Stimulated activated CD4-positive, alpha-beta T cell treated with anti-CD3 and anti-CD28 coated beads, Interleukin-12 subunit alpha, Interleukin-12 subunit beta, amount 100 ng/mL, for 4 hours (primary cell): Measurements from ENCODE around the gene CACNA1C.
"Not testable (repeated sequence)": the region's sequence is repeated elsewhere in the genome, so short reads cannot be mapped to it uniquely, and the experiment has no call there.

ENCODE experiments used
- DNase-seq: peaks from one replicate; pipeline ENCODE4 v3.0.0-alpha.2; 2020

The CACNA1C gene

GRCh38 chr12:2467447-2468195, 414.8 kb downstream of the CACNA1C start:
- no peak for DNase-seq

DNA sequence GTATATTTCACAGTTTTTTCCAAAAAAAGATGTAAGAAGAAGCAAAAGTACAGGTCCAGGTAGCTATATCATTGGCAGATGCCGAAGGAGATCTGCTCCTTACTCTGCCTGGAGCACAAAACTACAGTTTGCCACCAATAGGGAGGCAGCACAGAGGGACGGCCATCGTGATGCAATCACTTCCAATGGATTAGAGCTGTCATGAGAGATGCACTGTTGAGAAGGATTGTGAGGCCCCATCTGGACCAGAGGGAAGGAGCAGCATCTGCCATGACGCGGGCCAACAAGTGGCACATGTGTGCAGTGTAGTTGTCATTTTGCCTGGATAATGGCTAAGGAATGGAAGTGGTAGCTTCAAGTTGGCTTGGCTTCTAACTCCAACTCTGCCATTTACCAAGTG, 423.2 kb downstream of the CACNA1C start:
- no peak for DNase-seq

DNA sequence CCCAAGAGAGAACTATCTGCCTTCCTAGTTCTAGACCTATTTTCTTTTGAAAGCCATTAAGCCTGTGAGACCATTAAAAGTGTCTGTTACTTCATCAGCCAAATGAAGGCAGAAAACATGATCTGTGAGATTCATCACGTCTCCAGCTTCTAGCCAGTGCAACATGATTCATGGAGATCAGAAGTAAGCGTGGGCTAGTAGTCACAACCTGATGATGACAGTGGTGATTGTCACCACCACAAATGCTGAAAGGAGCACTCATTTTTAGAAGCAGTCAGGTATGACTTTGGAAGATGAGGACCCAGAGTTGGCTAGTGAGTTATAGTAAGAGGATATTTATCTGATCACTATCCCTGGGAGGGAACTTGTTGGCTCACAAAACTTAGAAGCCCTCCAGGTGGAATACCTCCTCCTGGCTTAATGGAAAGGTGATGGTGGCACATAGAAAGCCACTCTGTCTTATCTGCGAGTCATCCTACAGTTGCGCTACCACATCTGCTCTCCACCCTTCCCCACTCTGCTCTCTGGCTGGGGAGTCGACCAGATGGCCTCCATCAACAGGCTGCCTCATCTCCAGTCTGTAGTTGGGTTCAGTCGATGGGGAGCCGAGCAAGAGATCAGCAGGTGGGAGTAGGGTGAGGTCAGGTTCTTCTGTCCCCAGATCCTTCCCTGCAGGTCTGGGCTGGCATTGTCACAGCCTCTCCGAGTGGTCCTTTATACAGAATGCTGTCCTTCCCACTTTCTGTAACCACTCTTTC, 424.4 kb downstream of the CACNA1C start:
- no peak for DNase-seq

GRCh38 chr12:2479851-2480535, 427.2 kb downstream of the CACNA1C start:
- no peak for DNase-seq

GRCh38 chr12:2481346-2481745, 428.6 kb downstream of the CACNA1C start:
- no peak for DNase-seq

GRCh38 chr12:2481951-2482350, 429.2 kb downstream of the CACNA1C start:
- DNase-seq = no peak

- no peak for DNase-seq
Observed at GRCh38 chr12:2482938-2483660, 430.3 kb downstream of the CACNA1C start.

DNA sequence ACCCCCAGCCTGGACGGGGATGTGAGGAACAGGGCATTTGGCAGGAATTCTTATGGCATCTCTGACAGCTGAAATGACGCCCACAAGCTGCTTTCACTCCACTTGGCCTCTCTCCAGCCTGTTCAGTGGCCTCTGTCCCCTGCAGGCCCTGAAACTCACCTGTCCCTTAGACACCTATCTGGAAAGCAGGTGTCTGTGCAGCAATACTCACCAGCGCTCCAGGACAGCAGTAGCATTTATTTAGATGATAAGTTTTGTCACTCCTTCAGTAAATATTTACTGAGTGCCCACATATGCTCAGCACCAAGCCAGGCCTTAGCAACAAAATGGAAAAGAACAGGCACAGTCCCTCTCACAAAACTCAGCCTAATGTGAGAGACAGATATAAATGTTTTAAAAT, 430.9 kb downstream of the CACNA1C start:
- no peak for DNase-seq

DNA sequence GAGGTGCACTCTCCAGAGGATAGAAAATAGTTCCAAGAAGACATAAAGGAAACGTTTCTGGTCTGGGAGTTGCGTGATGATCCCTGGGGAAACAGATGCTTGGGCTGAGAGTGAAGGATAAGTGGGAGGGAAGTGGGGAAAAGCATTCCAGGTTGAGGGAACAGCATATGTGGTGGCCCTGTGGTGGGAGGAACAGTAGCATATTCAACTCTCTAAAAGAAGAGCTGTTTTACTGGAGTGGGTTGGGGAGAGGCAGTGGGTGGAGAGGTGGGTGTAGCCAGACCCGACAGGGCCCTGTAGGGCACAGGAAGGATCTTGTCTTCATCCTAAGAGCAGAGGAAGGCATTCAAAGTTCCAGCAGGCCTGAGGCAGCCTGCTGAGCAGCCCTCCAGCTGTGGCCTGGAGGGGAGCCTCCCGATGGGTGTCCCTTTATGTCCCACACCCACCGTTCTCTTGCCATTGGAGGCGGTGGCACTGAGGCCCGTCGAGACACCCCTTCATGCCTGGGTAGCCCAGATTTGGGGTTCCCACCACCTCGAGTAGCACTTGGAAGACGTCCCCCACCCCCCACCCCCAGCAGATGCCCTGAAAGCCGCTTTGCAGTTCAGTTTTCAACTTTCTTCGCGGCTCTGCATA, 431.5 kb downstream of the CACNA1C start:
- DNase-seq = no peak

DNA sequence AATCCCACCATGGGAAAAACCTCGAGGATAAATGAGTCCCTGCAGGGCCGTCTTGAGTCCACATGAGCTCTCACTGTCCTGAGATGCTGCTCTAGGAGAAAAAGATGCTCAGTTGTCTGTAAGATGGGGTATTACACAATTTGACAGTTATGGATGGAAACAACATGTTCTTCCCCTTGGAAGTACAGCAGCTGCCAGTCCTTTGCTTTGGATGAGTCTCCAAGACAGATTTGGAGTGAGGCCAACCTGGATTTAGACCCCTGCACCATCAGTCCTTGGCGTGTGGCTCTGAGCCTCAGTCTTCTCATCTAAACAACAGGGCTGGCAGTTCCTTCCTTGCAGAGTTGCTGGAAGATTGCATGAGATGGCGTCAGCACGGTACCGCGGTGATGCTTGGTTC, 432.9 kb downstream of the CACNA1C start:
- DNase-seq = no peak

DNA sequence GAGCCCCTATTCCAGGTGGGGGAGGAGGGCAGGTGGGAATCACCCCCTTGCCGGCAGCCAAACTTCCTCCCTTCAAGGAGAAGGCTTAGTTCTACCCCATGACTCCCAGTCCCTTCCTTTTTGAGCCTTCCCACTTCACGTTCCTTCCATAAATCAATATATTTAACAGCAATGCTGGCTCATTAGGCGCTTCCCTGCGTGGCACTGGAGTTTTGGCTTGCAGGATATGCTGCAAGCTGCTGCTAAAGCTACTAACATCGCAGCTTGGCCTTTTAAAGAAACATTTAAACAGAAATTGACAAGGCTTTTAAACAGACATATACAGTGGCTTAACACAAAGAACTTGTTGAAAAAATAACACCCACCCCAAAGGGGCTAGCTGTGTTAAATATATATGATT, 434.0 kb downstream of the CACNA1C start:
- no peak for DNase-seq

DNA sequence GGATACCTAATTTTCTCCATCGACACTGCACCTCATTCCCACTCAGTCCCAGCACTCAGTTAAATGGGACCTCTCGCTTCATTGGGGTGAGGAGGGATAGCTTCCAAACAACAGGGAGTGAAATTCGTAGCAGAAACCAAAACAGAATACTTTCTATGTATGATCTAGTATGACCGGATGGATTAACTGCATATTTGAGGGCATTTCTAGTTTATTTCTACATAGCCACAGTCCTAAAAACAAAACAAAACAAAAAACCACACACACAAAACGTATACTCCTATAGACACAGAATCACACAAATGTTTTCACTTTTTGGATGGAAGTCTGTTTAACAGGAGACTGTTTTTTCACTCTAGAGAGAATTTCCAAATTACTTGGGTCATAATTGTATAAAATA, 434.5 kb downstream of the CACNA1C start:
- DNase-seq = no peak

GRCh38 chr12:2488131-2488530, 435.3 kb downstream of the CACNA1C start:
- no peak for DNase-seq

- DNase-seq = no peak
Observed at GRCh38 chr12:2488596-2488995, 435.8 kb downstream of the CACNA1C start.

DNA sequence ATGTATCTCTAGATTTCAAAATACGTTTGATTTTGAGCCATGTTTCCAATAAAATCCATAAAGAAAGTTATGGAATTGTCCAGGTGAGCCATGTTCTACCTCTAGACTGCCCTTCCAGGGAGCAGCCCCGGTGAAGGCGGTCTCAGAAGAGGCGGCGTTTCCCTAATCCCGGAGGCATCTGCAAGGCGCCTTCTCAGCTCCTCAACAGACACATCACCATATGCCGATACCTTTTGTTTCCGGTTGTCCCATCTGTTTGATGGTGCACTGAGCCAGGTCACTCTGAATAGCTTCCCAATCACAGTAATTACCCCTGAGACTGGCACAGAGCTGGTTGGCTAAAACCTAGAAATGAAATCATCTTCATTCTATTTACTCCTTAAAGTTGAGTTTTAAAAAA, 436.5 kb downstream of the CACNA1C start:
- DNase-seq = no peak

DNA sequence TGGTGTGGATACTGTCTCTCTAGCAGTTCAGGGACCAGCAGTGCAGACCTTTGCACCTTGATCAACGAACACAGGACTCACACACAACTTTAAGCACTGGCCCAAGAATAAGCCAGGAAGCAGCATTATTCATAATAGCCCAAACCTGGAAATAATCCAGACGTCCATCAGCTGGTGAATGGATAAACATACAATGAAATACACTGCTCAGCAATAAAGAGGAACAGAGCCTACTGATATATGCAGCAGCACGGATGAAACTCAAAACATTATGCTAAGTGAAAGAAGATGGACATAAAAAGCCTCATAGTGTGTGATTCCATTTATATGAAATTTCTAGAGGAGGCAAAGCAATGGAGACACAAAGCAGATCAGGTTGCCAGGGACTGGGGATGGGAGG, 438.0 kb downstream of the CACNA1C start:
- no peak for DNase-seq

- DNase-seq = not testable (repeated sequence)
Observed at GRCh38 chr12:2491349-2491748, 438.6 kb downstream of the CACNA1C start.

DNA sequence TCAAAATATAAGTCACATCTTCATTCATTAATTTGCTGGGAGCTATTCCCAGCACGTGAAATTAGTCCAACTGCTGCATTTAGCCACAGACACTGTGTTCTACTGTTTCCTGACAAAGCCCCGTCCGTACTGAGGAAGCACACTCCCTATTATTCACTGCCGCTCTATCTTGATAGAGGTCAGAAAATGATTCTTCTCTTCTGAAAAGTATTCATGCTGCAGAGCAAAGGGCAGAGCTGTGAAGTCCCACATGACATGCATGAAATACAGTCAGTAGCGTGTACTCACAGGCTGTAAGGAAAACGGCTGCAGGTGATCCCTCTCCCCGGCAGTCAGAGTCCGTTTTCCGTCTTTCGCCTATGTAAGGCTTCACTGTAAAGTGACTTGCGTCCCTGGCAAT, 439.4 kb downstream of the CACNA1C start:
- DNase-seq = no peak

DNA sequence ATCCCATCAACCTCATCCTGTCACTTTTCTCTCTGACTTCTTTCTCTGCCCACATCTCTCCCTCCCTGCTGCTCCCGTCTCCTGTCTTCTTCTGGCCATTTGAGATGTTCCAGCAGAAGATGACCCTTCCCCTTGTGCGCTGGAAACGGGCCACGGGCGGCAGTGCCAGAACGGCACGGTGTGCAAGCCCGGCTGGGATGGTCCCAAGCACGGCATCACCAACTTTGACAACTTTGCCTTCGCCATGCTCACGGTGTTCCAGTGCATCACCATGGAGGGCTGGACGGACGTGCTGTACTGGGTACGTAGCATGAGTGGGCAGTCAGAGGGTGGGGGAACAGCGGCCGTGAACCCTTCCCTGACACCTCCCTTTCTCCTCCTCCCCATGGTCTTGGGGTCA, 440.3 kb downstream of the CACNA1C start:
- no peak for DNase-seq

GRCh38 chr12:2494486-2495192, 441.9 kb downstream of the CACNA1C start:
- no peak for DNase-seq

GRCh38 chr12:2495417-2496112, 442.8 kb downstream of the CACNA1C start:
- no peak for DNase-seq
